Liver (tissue), 9 donors: ENCODE measurements around the gene SGPL1. TPM values are rescaled to one million over a fixed set of nuclear protein-coding genes. Genes with fewer than 3 reads are reported as not detected.

ENCODE experiments used
- DNase-seq: peaks from one replicate; pipeline ENCODE4 v3.0.0-alpha.2; 2017; ENCODE audit warnings: low spot score
- H3K27ac ChIP-seq, 2 donors: one replicate each; pipeline ENCODE4 v1.7.0; 2013; ENCODE audit warnings: inconsistent platforms in 2 of 2, low read length in 2 of 2, control low read depth in 1 of 2, low read depth in 1 of 2, mild to moderate bottlenecking in 1 of 2
- H3K27me3 ChIP-seq, 4 donors: one replicate each; pipeline versions ENCODE4 v1.6.1 to v1.7.0; 2013; ENCODE audit warnings: low read length in 3 of 4, inconsistent platforms in 1 of 4, mild to moderate bottlenecking in 1 of 4, moderate library complexity in 1 of 4; ENCODE audit not compliant: control insufficient read depth in 4 of 4, insufficient read depth in 4 of 4
- H3K36me3 ChIP-seq, 4 donors: one replicate each; pipeline versions ENCODE4 v1.6.1 to v1.7.0; 2013; ENCODE audit warnings: low read length in 3 of 4, mild to moderate bottlenecking in 3 of 4, low read depth in 1 of 4, moderate library complexity in 1 of 4; ENCODE audit not compliant: control insufficient read depth in 4 of 4, insufficient read depth in 3 of 4
- H3K4me1 ChIP-seq, 4 donors: one replicate each; pipeline versions ENCODE4 v1.6.1 to v1.7.0; 2013; ENCODE audit warnings: low read length in 3 of 4, mild to moderate bottlenecking in 3 of 4, moderate library complexity in 1 of 4; ENCODE audit not compliant: control insufficient read depth in 4 of 4, insufficient read depth in 4 of 4
- H3K4me3 ChIP-seq, 3 donors: one replicate each; pipeline versions ENCODE4 v1.6.1 to v1.7.0; 2013; ENCODE audit warnings: low read length in 3 of 3, control low read depth in 1 of 3, low read depth in 1 of 3, mild to moderate bottlenecking in 1 of 3
- H3K9ac ChIP-seq, 2 donors: one replicate each; pipeline ENCODE4 v1.7.0; 2013; ENCODE audit warnings: low read length in 2 of 2, mild to moderate bottlenecking in 2 of 2, moderate library complexity in 2 of 2, control low read depth in 1 of 2, low read depth in 1 of 2
- H3K9me3 ChIP-seq, 4 donors: one replicate each; pipeline versions ENCODE4 v1.6.1 to v1.7.0; 2013; ENCODE audit warnings: low read length in 3 of 4; ENCODE audit not compliant: control insufficient read depth in 4 of 4
- EGR1 ChIP-seq, 2 donors: IDR thresholded peaks; 2 replicates each; pipeline ENCODE4 v1.6.1; 2016 to 2018; ENCODE audit warnings: antibody characterized with exemption in 2 of 2, low read depth in 2 of 2
- FOXA1 ChIP-seq: IDR thresholded peaks from 2 replicates; pipeline ENCODE4 v1.6.1; 2016; ENCODE audit warnings: antibody characterized with exemption
- GABPA ChIP-seq, 2 donors: IDR thresholded peaks in 1 of 2; conservative IDR thresholded peaks in 1 of 2; 2 replicates each; pipeline ENCODE4 v1.6.1; 2016; ENCODE audit warnings: antibody characterized with exemption in 2 of 2, mild to moderate bottlenecking in 1 of 2, moderate library complexity in 1 of 2
- JUND ChIP-seq, 2 donors: IDR thresholded peaks; 2 replicates each; pipeline ENCODE4 v1.6.1; 2016; ENCODE audit warnings: antibody characterized with exemption in 2 of 2
- NR2F2 ChIP-seq: IDR thresholded peaks from 2 replicates; pipeline ENCODE4 v1.6.1; 2016; ENCODE audit warnings: antibody characterized with exemption
- RAD21 ChIP-seq, 2 donors: IDR thresholded peaks; 2 replicates each; pipeline ENCODE4 v1.6.1; 2016; ENCODE audit warnings: antibody characterized with exemption in 2 of 2, mild to moderate bottlenecking in 2 of 2
- RXRA ChIP-seq, 2 donors: IDR thresholded peaks; 2 replicates each; pipeline ENCODE4 v1.6.1; 2017 to 2018; ENCODE audit warnings: antibody characterized with exemption in 2 of 2, mild to moderate bottlenecking in 1 of 2
- SP1 ChIP-seq: IDR thresholded peaks from 2 replicates; pipeline ENCODE4 v1.6.1; 2018; ENCODE audit warnings: antibody characterized with exemption, mild to moderate bottlenecking
- TAF1 ChIP-seq: conservative IDR thresholded peaks from 2 replicates; pipeline ENCODE4 v1.6.1; 2016; ENCODE audit warnings: antibody characterized with exemption, mild to moderate bottlenecking
- WGBS: extraction: QIAGEN DNeasy Blood & Tissue Kit; methylation state at CpG from one replicate; pipeline ENCODE4 v1.1.7; 2013; 5-methylcytosine and 5-hydroxymethylcytosine counted together
- polyA plus RNA-seq, 2 donors: library from polyadenylated mRNA; stranded (reverse) in 1 of 2; unstranded in 1 of 2; fragments of 200-250 nt in 1 of 2; fragments of >200 nt in 1 of 2; fragmentation: Nextera tagmentation in 1 of 2; extraction: Ambion mirVana in 1 of 2; gene quantifications; one replicate each; pipeline versions ENCODE4 v1.2.1 to v1.2.3, GENCODE V29; 2013 to 2015
- total RNA-seq, 2 donors: library from RNA; depleted of rRNA; stranded (reverse); fragments of >200 nt; gene quantifications; one replicate each; pipeline ENCODE4 v1.2.3, GENCODE V29; 2014
- TF ChIP-seq, protein P1 (sequence below): IDR thresholded peaks from 2 replicates; pipeline ENCODE4 v1.6.1; 2016; ENCODE audit warnings: antibody characterized with exemption, mild to moderate bottlenecking
- TF ChIP-seq, protein P2 (sequence below): IDR thresholded peaks from 2 replicates; pipeline ENCODE4 v1.6.1; 2016; ENCODE audit warnings: antibody characterized with exemption
- TF ChIP-seq, protein P3 (sequence below): fragments of 150-350 bp; IDR thresholded peaks from 2 replicates; pipeline ENCODE4 v1.5.1; 2017; ENCODE audit warnings: improper control_type of control experiment, low read depth, low read length; ENCODE audit not compliant: missing input control
- TF ChIP-seq, protein P4 (sequence below): IDR thresholded peaks from 2 replicates; pipeline ENCODE4 v1.6.1; 2016; ENCODE audit warnings: antibody characterized with exemption
- donor health status: healthy.
- donor health status: healthy.
- donor health status: healthy.
- donor health status: healthy.
- donor health status: healthy.

Gene SGPL1
- total and polyA plus RNA-seq, 4 donors: 11.8 to 37.1 (median 16.8) TPM

DNA sequence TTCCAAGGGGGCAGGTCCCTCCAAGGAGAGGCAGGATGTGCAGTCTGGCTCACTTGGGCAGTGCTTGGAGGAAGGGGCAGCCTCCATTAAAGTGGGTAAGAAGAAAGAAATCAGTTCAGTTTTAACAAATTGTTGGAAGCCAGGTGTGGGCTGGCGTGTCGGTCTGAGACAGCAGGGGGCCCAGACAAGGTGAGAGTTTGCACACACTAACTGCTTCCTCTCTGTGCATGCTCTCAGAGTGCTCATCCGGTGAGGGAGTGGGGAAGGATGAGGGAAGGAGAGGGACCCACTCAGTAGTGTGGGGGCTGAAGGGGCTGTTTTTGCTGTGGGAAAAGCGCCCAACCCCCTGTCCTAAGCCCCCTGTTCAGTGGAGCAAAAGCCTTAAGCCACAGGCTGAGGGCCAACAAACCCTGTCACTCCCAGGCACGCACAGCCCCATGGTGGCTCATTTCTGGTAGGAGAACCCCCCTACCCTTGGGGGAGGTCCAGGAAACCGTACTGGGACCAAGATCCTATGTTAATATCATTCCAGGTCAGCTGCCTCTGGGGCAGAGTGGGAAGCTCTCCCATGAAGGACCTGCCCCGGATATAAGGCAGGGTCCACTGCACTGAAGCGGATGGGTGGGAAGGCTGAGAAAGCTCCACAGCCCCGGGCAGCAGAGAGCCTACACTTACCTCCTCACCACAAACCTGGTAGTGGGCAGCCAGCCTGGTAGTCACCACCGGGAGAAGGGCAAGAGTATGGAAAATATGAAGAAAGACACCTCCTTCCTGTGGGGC lies 77.7 kb downstream of the SGPL1 start (continued):
- no peak for TF ChIP-seq EGR1 (IDR thresholded peaks at IDR 0.05; ENCODE audit: low read depth in 2 of 2)
- TF ChIP-seq, protein P1, sequence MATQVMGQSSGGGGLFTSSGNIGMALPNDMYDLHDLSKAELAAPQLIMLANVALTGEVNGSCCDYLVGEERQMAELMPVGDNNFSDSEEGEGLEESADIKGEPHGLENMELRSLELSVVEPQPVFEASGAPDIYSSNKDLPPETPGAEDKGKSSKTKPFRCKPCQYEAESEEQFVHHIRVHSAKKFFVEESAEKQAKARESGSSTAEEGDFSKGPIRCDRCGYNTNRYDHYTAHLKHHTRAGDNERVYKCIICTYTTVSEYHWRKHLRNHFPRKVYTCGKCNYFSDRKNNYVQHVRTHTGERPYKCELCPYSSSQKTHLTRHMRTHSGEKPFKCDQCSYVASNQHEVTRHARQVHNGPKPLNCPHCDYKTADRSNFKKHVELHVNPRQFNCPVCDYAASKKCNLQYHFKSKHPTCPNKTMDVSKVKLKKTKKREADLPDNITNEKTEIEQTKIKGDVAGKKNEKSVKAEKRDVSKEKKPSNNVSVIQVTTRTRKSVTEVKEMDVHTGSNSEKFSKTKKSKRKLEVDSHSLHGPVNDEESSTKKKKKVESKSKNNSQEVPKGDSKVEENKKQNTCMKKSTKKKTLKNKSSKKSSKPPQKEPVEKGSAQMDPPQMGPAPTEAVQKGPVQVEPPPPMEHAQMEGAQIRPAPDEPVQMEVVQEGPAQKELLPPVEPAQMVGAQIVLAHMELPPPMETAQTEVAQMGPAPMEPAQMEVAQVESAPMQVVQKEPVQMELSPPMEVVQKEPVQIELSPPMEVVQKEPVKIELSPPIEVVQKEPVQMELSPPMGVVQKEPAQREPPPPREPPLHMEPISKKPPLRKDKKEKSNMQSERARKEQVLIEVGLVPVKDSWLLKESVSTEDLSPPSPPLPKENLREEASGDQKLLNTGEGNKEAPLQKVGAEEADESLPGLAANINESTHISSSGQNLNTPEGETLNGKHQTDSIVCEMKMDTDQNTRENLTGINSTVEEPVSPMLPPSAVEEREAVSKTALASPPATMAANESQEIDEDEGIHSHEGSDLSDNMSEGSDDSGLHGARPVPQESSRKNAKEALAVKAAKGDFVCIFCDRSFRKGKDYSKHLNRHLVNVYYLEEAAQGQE: no peak

DNA sequence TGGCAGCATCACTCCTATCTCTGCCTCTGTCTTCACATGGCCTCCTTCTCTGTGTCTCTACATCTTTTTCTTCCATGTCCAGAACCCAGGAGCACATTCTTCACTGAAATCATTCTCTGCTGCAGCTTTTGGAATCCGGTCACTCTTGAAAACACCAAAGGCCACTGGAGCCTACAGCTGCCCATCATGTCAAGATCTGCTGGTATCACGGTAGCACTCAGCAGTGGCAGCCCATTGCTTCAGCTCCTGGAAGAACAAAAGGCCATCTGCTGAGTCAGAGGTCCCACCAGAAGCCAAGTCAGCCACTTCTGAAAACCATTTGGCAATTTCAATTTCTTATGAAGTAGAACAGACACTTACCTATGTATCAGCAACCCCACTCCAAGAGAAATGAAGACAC lies 78.7 kb downstream of the SGPL1 start:
- Histone ChIP-seq H3K27me3 (no peaks in the 10 kb centered on the region), H3K9ac (no peak overlapping the region), H3K36me3 (no peaks in the 10 kb centered on the region), H3K4me1 (peaks cover 0 to 9% (median 6%) of the 10 kb centered on the region in 4 donors), H3K27ac (no peak overlapping the region), H3K4me3 (no peak overlapping the region), H3K9me3 (no peaks in the 10 kb centered on the region)
- no peak for DNase-seq
- TF ChIP-seq FOXA1 (no peak), NR2F2 (no peak), SP1 (no peak), EGR1 (IDR thresholded peaks at IDR 0.05; ENCODE audit: low read depth in 2 of 2) (no peak), JUND (IDR thresholded peaks at IDR 0.05) (no peak), TAF1 (no peak), RAD21 (IDR thresholded peaks at IDR 0.05) (no peak), RXRA (IDR thresholded peaks at IDR 0.05) (no peak)
- TF ChIP-seq, protein P2, sequence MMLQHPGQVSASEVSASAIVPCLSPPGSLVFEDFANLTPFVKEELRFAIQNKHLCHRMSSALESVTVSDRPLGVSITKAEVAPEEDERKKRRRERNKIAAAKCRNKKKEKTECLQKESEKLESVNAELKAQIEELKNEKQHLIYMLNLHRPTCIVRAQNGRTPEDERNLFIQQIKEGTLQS: no peak
- 73% methylated on average over 2 of the region's 2 CpGs for WGBS

DNA sequence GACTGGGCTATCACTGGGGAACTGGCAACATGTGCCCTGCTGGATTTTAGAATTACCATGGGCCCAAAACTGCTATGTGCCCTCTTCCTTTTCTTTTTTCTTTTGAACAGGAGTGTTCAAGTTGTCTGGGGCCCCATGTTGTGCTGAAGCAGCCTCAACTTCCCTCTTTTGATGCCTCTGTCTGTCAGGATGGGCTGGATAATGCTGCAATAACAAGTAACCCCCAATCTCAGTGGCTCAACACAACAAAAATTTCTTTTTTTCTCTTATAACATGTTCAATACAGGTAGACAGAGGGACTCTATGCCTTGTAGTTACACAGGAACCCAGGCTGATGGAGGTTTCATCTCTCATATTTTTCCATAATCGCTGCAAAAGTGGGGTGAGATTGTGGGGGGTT lies 80.8 kb downstream of the SGPL1 start:
- 93% methylated on average over 1 of the region's 1 CpG for WGBS

More for the DNA sequence above, 80.8 kb downstream of the SGPL1 start:
- TF ChIP-seq, protein P3, sequence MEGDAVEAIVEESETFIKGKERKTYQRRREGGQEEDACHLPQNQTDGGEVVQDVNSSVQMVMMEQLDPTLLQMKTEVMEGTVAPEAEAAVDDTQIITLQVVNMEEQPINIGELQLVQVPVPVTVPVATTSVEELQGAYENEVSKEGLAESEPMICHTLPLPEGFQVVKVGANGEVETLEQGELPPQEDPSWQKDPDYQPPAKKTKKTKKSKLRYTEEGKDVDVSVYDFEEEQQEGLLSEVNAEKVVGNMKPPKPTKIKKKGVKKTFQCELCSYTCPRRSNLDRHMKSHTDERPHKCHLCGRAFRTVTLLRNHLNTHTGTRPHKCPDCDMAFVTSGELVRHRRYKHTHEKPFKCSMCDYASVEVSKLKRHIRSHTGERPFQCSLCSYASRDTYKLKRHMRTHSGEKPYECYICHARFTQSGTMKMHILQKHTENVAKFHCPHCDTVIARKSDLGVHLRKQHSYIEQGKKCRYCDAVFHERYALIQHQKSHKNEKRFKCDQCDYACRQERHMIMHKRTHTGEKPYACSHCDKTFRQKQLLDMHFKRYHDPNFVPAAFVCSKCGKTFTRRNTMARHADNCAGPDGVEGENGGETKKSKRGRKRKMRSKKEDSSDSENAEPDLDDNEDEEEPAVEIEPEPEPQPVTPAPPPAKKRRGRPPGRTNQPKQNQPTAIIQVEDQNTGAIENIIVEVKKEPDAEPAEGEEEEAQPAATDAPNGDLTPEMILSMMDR: no peak
- no peak for TF ChIP-seq NR2F2
- TF ChIP-seq RAD21 (IDR thresholded peaks at IDR 0.05): no peak
- no peak for TF ChIP-seq EGR1 (IDR thresholded peaks at IDR 0.05; ENCODE audit: low read depth in 2 of 2)
- TF ChIP-seq GABPA (IDR thresholded peaks at IDR 0.05 in 1 of 2, conservative IDR thresholded peaks at IDR 0.05 in 1 of 2): no peak
- TF ChIP-seq, protein P4, sequence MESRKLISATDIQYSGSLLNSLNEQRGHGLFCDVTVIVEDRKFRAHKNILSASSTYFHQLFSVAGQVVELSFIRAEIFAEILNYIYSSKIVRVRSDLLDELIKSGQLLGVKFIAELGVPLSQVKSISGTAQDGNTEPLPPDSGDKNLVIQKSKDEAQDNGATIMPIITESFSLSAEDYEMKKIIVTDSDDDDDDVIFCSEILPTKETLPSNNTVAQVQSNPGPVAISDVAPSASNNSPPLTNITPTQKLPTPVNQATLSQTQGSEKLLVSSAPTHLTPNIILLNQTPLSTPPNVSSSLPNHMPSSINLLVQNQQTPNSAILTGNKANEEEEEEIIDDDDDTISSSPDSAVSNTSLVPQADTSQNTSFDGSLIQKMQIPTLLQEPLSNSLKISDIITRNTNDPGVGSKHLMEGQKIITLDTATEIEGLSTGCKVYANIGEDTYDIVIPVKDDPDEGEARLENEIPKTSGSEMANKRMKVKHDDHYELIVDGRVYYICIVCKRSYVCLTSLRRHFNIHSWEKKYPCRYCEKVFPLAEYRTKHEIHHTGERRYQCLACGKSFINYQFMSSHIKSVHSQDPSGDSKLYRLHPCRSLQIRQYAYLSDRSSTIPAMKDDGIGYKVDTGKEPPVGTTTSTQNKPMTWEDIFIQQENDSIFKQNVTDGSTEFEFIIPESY: no peak
- no peak for TF ChIP-seq TAF1
- TF ChIP-seq SP1: no peak
- Histone ChIP-seq H3K27me3 (no peaks in the 10 kb centered on the region), H3K4me1 (no peaks in the 10 kb centered on the region), H3K9me3 (no peaks in the 10 kb centered on the region), H3K27ac (no peak overlapping the region), H3K4me3 (no peak overlapping the region), H3K9ac (no peak overlapping the region), H3K36me3 (no peaks in the 10 kb centered on the region)
- DNase-seq: no peak
